ENCODE results near the gene NUFIP2. TPM values are rescaled to one million over a fixed set of nuclear protein-coding genes. Genes with fewer than 3 reads are reported as not detected.
"Not testable (repeated sequence)": the region's sequence is repeated elsewhere in the genome, so short reads cannot be mapped to it uniquely, and the experiment has no call there.

The NUFIP2 gene
- 35.8 and 36.4 TPM in 2 replicates for total RNA-seq

- H3K36me3 ChIP-seq (ENCODE audit: control insufficient read depth, insufficient read depth, low read length): no peaks in the 10 kb centered on the region
- no peak for TF ChIP-seq CTCF (IDR thresholded peaks at IDR 0.05; ENCODE audit: insufficient read depth, low read length, poor library complexity, severe bottlenecking)
- no peaks in the 10 kb centered on the region for H3K27me3 ChIP-seq (ENCODE audit: control insufficient read depth, insufficient read depth, low read length)
- peak within 1 kb of the TSS; percentile 99 for H3K4me3 ChIP-seq (ENCODE audit: low read depth, low read length)
- peak; percentile 83 for DNase-seq (ENCODE audit: low read depth)
Observed at GRCh38 chr17:29293890-29294579, at the start of gene NUFIP2. Gene NUFIP2 (minus strand): TSS chr17:29294148. CDS start chr17:29294059, 89 bp downstream.

- H3K36me3 ChIP-seq (ENCODE audit: control insufficient read depth, insufficient read depth, low read length): no peaks in the 10 kb centered on the region
- H3K27me3 ChIP-seq (ENCODE audit: control insufficient read depth, insufficient read depth, low read length): peaks cover 4% of the 10 kb centered on the region
- no peak for TF ChIP-seq CTCF (IDR thresholded peaks at IDR 0.05; ENCODE audit: insufficient read depth, low read length, poor library complexity, severe bottlenecking)
- no peak overlapping the region for H3K4me3 ChIP-seq (ENCODE audit: low read depth, low read length)
- DNase-seq (ENCODE audit: low read depth): no peak
Observed at GRCh38 chr17:29342158-29342765, 48.3 kb upstream of the NUFIP2 start.

- DNase-seq (ENCODE audit: low read depth): no peak
- H3K27me3 ChIP-seq (ENCODE audit: control insufficient read depth, insufficient read depth, low read length): peaks cover 4% of the 10 kb centered on the region
- H3K36me3 ChIP-seq (ENCODE audit: control insufficient read depth, insufficient read depth, low read length): no peaks in the 10 kb centered on the region
- TF ChIP-seq CTCF (IDR thresholded peaks at IDR 0.05; ENCODE audit: insufficient read depth, low read length, poor library complexity, severe bottlenecking): no peak
- no peak overlapping the region for H3K4me3 ChIP-seq (ENCODE audit: low read depth, low read length)
Observed at GRCh38 chr17:29341726-29342125, 47.8 kb upstream of the NUFIP2 start.

GRCh38 chr17:29339016-29339415 lies 45.1 kb upstream of the NUFIP2 start:
- not testable (repeated sequence) for H3K27me3 ChIP-seq (ENCODE audit: control insufficient read depth, insufficient read depth, low read length); H3K36me3 ChIP-seq (ENCODE audit: control insufficient read depth, insufficient read depth, low read length); H3K4me3 ChIP-seq (ENCODE audit: low read depth, low read length); DNase-seq (ENCODE audit: low read depth)

- no peak for TF ChIP-seq CTCF (IDR thresholded peaks at IDR 0.05; ENCODE audit: insufficient read depth, low read length, poor library complexity, severe bottlenecking)
- Histone ChIP-seq H3K36me3 (ENCODE audit: control insufficient read depth, insufficient read depth, low read length) (no peaks in the 10 kb centered on the region), H3K27me3 (ENCODE audit: control insufficient read depth, insufficient read depth, low read length) (no peaks in the 10 kb centered on the region), H3K4me3 (ENCODE audit: low read depth, low read length) (no peak overlapping the region)
- no peak for DNase-seq (ENCODE audit: low read depth)
Observed at GRCh38 chr17:29331708-29332085, 37.7 kb upstream of the NUFIP2 start.

- no peaks in the 10 kb centered on the region for H3K27me3 ChIP-seq (ENCODE audit: control insufficient read depth, insufficient read depth, low read length)
- H3K4me3 ChIP-seq (ENCODE audit: low read depth, low read length): no peak overlapping the region
- no peaks in the 10 kb centered on the region for H3K36me3 ChIP-seq (ENCODE audit: control insufficient read depth, insufficient read depth, low read length)
- TF ChIP-seq CTCF (IDR thresholded peaks at IDR 0.05; ENCODE audit: insufficient read depth, low read length, poor library complexity, severe bottlenecking): no peak
- DNase-seq (ENCODE audit: low read depth): no peak
Observed at GRCh38 chr17:29331075-29331707, 37.2 kb upstream of the NUFIP2 start.

All from kidney epithelial cell (primary cell).